Measurements from ENCODE around the gene TAF9B. TPM values are rescaled to one million over a fixed set of nuclear protein-coding genes. Genes with fewer than 3 reads are reported as not detected.
"Not testable (repeated sequence)": the region's sequence is repeated elsewhere in the genome, so short reads cannot be mapped to it uniquely, and the experiment has no call there.

The TAF9B gene
- total and polyA plus RNA-seq, 5 donors from 2014 or later, result 13.9 to 39.1 (median 36.6) TPM

DNA sequence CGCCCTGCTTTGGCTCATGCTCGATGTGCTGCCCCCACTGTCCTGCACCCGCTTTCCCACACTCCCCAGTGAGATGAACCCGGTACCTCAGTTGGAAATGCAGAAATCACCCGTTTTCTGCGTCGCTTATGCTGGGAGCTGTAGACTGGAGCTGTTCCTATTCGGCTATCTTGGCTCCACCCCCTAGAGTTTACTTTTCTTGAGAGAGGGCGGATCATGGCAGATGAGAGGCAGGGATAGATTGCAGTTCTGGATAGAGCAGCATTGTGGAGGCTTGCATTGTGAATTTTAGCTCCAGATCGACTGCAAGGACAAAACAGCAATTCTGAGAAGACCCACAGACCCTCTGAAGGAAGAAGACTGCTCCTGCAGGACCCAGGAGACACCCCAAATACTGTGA lies 18.4 kb upstream of the TAF9B start:
- ATAC-seq (ENCODE audit: low read depth in 2 of 2); H3K27ac ChIP-seq (ENCODE audit: insufficient read depth, low read length, poor library complexity, severe bottlenecking); H3K9me3 ChIP-seq (ENCODE audit: control insufficient read depth in 2 of 2, low read length in 2 of 2); H3K27me3 ChIP-seq (ENCODE audit: control insufficient read depth, insufficient read depth, low read length); H3K9me3 Mint-ChIP-seq; H3K36me3 Mint-ChIP-seq; H3K36me3 ChIP-seq (ENCODE audit: control insufficient read depth, insufficient read depth, low read length); H3K4me3 ChIP-seq (ENCODE audit: low read depth, low read length); H3K27me3 Mint-ChIP-seq; DNase-seq: not testable (repeated sequence)
- Mint-ChIP-seq H3K4me3 (peak overlapping the region in 1 of 4 donors; percentile 49), H3K27ac (peak overlapping the region in 2 of 3 donors; percentile 43 to 46), H3K4me1 (peaks cover 5 to 32% (median 7%) of the 10 kb centered on the region in 4 donors)
- H3K4me1 ChIP-seq (ENCODE audit: control insufficient read depth, insufficient read depth, low read length, poor library complexity, severe bottlenecking), result peaks cover 10% of the 10 kb centered on the region

DNA sequence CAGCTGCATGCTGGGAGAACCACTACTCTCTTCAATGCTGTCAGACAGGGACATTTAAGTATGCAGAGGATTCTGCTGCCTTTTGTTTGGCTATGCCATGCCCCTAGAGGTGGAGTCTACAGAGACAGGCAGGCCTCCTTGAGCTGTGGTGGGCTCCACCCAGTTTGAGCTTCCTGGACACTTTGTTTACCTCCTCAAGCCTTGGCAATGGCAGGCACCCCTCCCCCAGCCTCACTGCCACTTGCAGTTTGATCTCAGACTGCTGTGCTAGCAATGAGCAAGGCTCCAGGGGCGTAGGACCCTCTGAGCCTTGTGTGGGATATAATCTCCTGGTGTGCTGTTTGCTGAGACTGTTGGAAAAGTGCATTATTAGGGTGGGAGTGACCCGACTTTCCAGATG lies 17.9 kb upstream of the TAF9B start:
- H3K4me1 Mint-ChIP-seq, result peaks cover 5 to 31% (median 6%) of the 10 kb centered on the region in 4 donors
- peak overlapping the region in 1 of 4 donors; percentile 49 for H3K4me3 Mint-ChIP-seq
- H3K36me3 Mint-ChIP-seq; H3K27me3 ChIP-seq (ENCODE audit: control insufficient read depth, insufficient read depth, low read length); ATAC-seq (ENCODE audit: low read depth in 2 of 2); H3K4me3 ChIP-seq (ENCODE audit: low read depth, low read length); H3K27me3 Mint-ChIP-seq; H3K27ac ChIP-seq (ENCODE audit: insufficient read depth, low read length, poor library complexity, severe bottlenecking); H3K36me3 ChIP-seq (ENCODE audit: control insufficient read depth, insufficient read depth, low read length); H3K9me3 Mint-ChIP-seq; H3K9me3 ChIP-seq (ENCODE audit: control insufficient read depth in 2 of 2, low read length in 2 of 2): not testable (repeated sequence)
- H3K27ac Mint-ChIP-seq, result peak overlapping the region in 2 of 3 donors; percentile 46 to 61
- DNase-seq, result peak in 2 of 3 donors; percentile 48 to 72
- H3K4me1 ChIP-seq (ENCODE audit: control insufficient read depth, insufficient read depth, low read length, poor library complexity, severe bottlenecking), result peaks cover 10% of the 10 kb centered on the region

GRCh38 chrX:78147002-78147540 lies 7.6 kb upstream of the TAF9B start:
- H3K9me3 Mint-ChIP-seq, result peaks cover 2 to 21% (median 7%) of the 10 kb centered on the region in 7 donors
- H3K36me3 Mint-ChIP-seq; H3K27ac Mint-ChIP-seq; H3K27ac ChIP-seq (ENCODE audit: insufficient read depth, low read length, poor library complexity, severe bottlenecking); H3K27me3 Mint-ChIP-seq; H3K4me1 Mint-ChIP-seq; DNase-seq; H3K27me3 ChIP-seq (ENCODE audit: control insufficient read depth, insufficient read depth, low read length); ATAC-seq (ENCODE audit: low read depth in 2 of 2); H3K9me3 ChIP-seq (ENCODE audit: control insufficient read depth in 2 of 2, low read length in 2 of 2); H3K4me1 ChIP-seq (ENCODE audit: control insufficient read depth, insufficient read depth, low read length, poor library complexity, severe bottlenecking); H3K36me3 ChIP-seq (ENCODE audit: control insufficient read depth, insufficient read depth, low read length); H3K4me3 Mint-ChIP-seq; H3K4me3 ChIP-seq (ENCODE audit: low read depth, low read length): not testable (repeated sequence)

GRCh38 chrX:78140206-78140605 lies 756 bp upstream of the TAF9B start:
- Mint-ChIP-seq H3K27me3 (no peaks in the 10 kb centered on the region), H3K4me3 (peak overlapping the region; percentile 59 to 96 (median 94)), H3K27ac (peak overlapping the region in 2 of 3 donors; percentile 88 to 97), H3K36me3 (no peaks in the 10 kb centered on the region), H3K4me1 (peaks cover 0 to 18% (median 4%) of the 10 kb centered on the region in 4 donors), H3K9me3 (peaks cover 0 to 2% (median 0%) of the 10 kb centered on the region in 7 donors)
- DNase-seq (no peak), ATAC-seq (ENCODE audit: low read depth in 2 of 2) (no peak)
- Histone ChIP-seq H3K36me3 (ENCODE audit: control insufficient read depth, insufficient read depth, low read length) (no peaks in the 10 kb centered on the region), H3K9me3 (ENCODE audit: control insufficient read depth in 2 of 2, low read length in 2 of 2) (no peaks in the 10 kb centered on the region), H3K4me1 (ENCODE audit: control insufficient read depth, insufficient read depth, low read length, poor library complexity, severe bottlenecking) (peaks cover 5% of the 10 kb centered on the region), H3K4me3 (ENCODE audit: low read depth, low read length) (peak overlapping the region; percentile 55), H3K27ac (ENCODE audit: insufficient read depth, low read length, poor library complexity, severe bottlenecking) (no peak overlapping the region), H3K27me3 (ENCODE audit: control insufficient read depth, insufficient read depth, low read length) (no peaks in the 10 kb centered on the region)

- Mint-ChIP-seq H3K9me3 (no peaks in the 10 kb centered on the region), H3K4me1 (peaks cover 0 to 10% (median 6%) of the 10 kb centered on the region in 4 donors), H3K4me3 (no peak overlapping the region), H3K27me3 (no peaks in the 10 kb centered on the region), H3K36me3 (no peaks in the 10 kb centered on the region), H3K27ac (peak overlapping the region in 1 of 3 donors; percentile 27)
- no peak for ATAC-seq (ENCODE audit: low read depth in 2 of 2)
- Histone ChIP-seq H3K9me3 (ENCODE audit: control insufficient read depth in 2 of 2, low read length in 2 of 2) (no peaks in the 10 kb centered on the region), H3K36me3 (ENCODE audit: control insufficient read depth, insufficient read depth, low read length) (peaks cover 14% of the 10 kb centered on the region), H3K27ac (ENCODE audit: insufficient read depth, low read length, poor library complexity, severe bottlenecking) (peak overlapping the region; percentile 14), H3K4me3 (ENCODE audit: low read depth, low read length) (no peak overlapping the region), H3K4me1 (ENCODE audit: control insufficient read depth, insufficient read depth, low read length, poor library complexity, severe bottlenecking) (no peaks in the 10 kb centered on the region), H3K27me3 (ENCODE audit: control insufficient read depth, insufficient read depth, low read length) (no peaks in the 10 kb centered on the region)
- no peak for DNase-seq
Measured at GRCh38 chrX:78133238-78133960, 6.1 kb downstream of the TAF9B start.

DNA sequence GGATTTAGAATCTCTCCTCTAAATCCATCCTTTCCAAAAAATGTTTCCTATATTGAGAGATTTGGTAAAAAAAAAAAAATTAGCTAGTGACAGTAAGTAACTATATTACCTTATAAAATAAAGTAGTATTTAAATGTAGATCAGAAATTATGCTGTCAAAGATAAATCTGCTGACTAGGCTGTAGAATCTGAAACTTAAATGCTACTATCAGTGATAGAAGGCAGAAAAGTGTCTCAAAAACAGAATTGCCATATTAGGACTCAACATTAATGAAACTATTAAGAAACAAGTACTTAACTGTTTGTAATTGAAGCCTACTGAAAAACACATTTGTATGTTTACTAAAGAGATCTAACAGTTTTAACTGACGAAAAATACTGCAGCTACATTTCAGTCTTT lies 8.3 kb downstream of the TAF9B start:
- peaks cover 21% of the 10 kb centered on the region for H3K36me3 ChIP-seq (ENCODE audit: control insufficient read depth, insufficient read depth, low read length)
- ATAC-seq (ENCODE audit: low read depth in 2 of 2), result no peak
- no peak overlapping the region for H3K4me3 ChIP-seq (ENCODE audit: low read depth, low read length)
- peak overlapping the region; percentile 20 for H3K27ac ChIP-seq (ENCODE audit: insufficient read depth, low read length, poor library complexity, severe bottlenecking)
- Mint-ChIP-seq H3K9me3 (no peaks in the 10 kb centered on the region), H3K27ac (peak overlapping the region in 1 of 3 donors; percentile 49), H3K4me3 (no peak overlapping the region), H3K36me3 (peaks cover under 1% of the 10 kb centered on the region), H3K27me3 (no peaks in the 10 kb centered on the region), H3K4me1 (peaks cover 0 to 6% (median 4%) of the 10 kb centered on the region in 4 donors)
- no peak for DNase-seq
- H3K27me3 ChIP-seq (ENCODE audit: control insufficient read depth, insufficient read depth, low read length), result no peaks in the 10 kb centered on the region
- no peaks in the 10 kb centered on the region for H3K4me1 ChIP-seq (ENCODE audit: control insufficient read depth, insufficient read depth, low read length, poor library complexity, severe bottlenecking)
- no peaks in the 10 kb centered on the region for H3K9me3 ChIP-seq (ENCODE audit: control insufficient read depth in 2 of 2, low read length in 2 of 2)

DNA sequence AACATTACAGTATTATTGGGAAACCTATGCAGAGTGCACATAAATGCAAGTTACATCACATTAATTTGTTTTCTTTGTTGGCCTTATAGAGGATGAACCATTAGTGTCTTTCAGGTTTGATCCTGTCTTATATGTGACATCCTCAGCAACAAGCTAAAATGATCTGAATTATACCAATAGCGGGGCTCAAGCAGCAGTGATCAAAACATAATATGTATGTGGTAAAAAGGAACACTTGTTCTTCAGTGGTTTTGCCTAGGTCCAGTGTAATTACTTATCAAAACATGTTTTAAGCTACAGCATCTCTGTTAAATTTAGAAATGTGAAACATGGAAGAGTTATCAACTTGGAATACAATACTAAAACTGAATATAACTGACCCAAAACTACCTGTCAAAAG lies 9.1 kb downstream of the TAF9B start:
- Histone ChIP-seq H3K27ac (ENCODE audit: insufficient read depth, low read length, poor library complexity, severe bottlenecking) (no peak overlapping the region), H3K36me3 (ENCODE audit: control insufficient read depth, insufficient read depth, low read length) (peaks cover 28% of the 10 kb centered on the region), H3K4me3 (ENCODE audit: low read depth, low read length) (no peak overlapping the region), H3K4me1 (ENCODE audit: control insufficient read depth, insufficient read depth, low read length, poor library complexity, severe bottlenecking) (no peaks in the 10 kb centered on the region), H3K9me3 (ENCODE audit: control insufficient read depth in 2 of 2, low read length in 2 of 2) (no peaks in the 10 kb centered on the region), H3K27me3 (ENCODE audit: control insufficient read depth, insufficient read depth, low read length) (no peaks in the 10 kb centered on the region)
- DNase-seq (no peak), ATAC-seq (ENCODE audit: low read depth in 2 of 2) (no peak)
- peaks cover 0 to 5% (median 3%) of the 10 kb centered on the region in 4 donors for H3K4me1 Mint-ChIP-seq
- peaks cover 4% of the 10 kb centered on the region for H3K36me3 Mint-ChIP-seq
- H3K4me3 Mint-ChIP-seq, result no peak overlapping the region
- H3K9me3 Mint-ChIP-seq, result no peaks in the 10 kb centered on the region
- no peaks in the 10 kb centered on the region for H3K27me3 Mint-ChIP-seq
- peak overlapping the region in 1 of 3 donors; percentile 49 for H3K27ac Mint-ChIP-seq

- H3K4me3 ChIP-seq (ENCODE audit: low read depth, low read length), result no peak overlapping the region
- DNase-seq, result no peak
- no peaks in the 10 kb centered on the region for H3K27me3 ChIP-seq (ENCODE audit: control insufficient read depth, insufficient read depth, low read length)
- H3K36me3 ChIP-seq (ENCODE audit: control insufficient read depth, insufficient read depth, low read length), result peaks cover 34% of the 10 kb centered on the region
- Mint-ChIP-seq H3K4me1 (peaks cover 0 to 5% (median 3%) of the 10 kb centered on the region in 4 donors), H3K27ac (peak overlapping the region in 1 of 3 donors; percentile 8), H3K27me3 (no peaks in the 10 kb centered on the region), H3K36me3 (peaks cover 9% of the 10 kb centered on the region), H3K4me3 (no peak overlapping the region), H3K9me3 (no peaks in the 10 kb centered on the region)
- no peaks in the 10 kb centered on the region for H3K4me1 ChIP-seq (ENCODE audit: control insufficient read depth, insufficient read depth, low read length, poor library complexity, severe bottlenecking)
- H3K9me3 ChIP-seq (ENCODE audit: control insufficient read depth in 2 of 2, low read length in 2 of 2), result no peaks in the 10 kb centered on the region
- ATAC-seq (ENCODE audit: low read depth in 2 of 2), result no peak
- H3K27ac ChIP-seq (ENCODE audit: insufficient read depth, low read length, poor library complexity, severe bottlenecking), result no peak overlapping the region
Measured at GRCh38 chrX:78129714-78130113, 9.7 kb downstream of the TAF9B start.
